ENCODE measurements around the gene MRPL41. TPM values are rescaled to one million over a fixed set of nuclear protein-coding genes. Genes with fewer than 3 reads are reported as not detected.
"Not testable (repeated sequence)": the region's sequence is repeated elsewhere in the genome, so short reads cannot be mapped to it uniquely, and the experiment has no call there.

The MRPL41 gene
- total RNA-seq (2014; rRNA removed; shearing (Covaris generic)) = 53.7 and 76.4 TPM in 2 replicates

DNA sequence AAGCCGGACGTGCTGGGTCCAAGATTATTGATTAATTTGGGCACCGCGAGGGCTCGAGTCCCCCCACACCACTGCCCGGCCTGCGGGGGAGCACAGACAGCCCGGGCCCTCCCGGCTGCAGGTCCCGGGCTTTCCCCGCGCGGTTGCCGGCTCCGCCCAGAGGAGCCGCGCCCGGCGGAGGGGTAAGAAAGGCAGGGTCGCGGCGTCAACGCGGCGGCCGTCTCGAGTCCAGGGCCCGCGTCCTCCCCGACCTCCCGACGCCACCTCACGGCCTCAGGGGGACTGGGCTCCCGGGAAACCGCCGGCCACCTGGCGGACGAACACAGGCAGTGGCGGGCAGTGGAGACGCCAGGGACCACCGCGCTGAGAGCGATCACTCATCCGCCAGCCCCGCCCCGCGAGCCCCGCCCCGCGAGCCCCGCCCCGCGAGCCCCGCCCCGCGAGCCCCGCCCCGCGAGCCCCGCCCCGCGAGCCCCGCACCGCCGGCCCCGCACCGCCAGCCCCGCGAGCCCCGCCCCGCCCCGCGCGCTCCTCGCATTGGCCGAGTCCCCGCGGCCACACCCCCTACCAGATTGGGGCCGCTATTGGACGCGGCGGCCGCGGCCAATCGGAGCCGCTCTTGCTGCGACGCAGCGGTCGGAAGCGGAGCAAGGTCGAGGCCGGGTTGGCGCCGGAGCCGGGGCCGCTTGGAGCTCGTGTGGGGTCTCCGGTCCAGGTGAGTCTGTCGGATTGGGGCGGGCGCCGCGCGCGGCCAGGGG lies at the start of gene MRPL41:
TSS of gene MRPL41 (plus strand) at position 616 of the 758 bp plus-strand sequence. CDS start 203 bp downstream, outside the sequence.
- DNase-seq (ENCODE audit: low read depth) = peak; percentile 82

DNA sequence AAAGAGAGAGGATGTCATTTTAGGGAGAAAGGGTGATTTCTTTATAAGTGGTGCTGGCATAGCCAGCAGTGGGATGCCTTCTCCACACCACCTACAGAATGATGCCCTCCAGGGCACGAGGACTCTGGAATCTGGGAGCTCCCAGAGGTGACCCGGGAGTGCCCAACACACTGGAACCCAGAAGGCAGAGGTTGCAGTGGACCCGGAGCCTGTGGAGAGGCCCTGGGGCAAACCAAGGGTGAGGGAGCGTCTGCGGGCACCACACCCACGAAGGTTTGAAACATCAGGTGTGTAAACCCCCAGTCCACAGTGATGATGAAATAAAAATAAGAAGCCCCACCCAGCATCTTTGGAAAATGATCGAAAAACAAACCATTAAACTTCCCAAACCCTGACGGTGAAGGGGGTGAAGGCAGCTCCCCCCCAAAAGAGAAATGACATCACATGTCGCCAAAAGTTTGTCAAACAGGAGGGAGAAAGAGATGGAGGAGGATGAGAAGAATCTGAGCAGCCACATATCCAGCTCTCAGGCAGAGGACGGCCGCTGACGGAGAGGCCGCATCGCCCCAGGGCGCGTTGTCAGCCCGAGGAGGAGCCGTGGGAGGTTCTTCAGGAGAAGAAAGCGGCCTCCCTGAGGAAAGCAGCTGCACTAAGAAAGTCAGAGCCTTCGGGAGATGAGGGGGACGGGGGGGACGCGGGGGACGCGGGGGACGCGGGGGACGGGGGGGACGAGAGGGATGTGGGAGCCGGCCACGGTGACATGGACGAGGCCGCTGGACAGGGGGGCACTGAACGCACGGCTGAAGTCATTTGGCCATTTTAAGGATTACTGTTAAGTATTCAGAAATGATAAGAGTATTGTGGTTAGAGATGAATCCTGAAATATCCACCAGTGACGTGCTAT lies 49.4 kb upstream of the MRPL41 start:
- peak; percentile 34 for DNase-seq (ENCODE audit: low read depth)

DNA sequence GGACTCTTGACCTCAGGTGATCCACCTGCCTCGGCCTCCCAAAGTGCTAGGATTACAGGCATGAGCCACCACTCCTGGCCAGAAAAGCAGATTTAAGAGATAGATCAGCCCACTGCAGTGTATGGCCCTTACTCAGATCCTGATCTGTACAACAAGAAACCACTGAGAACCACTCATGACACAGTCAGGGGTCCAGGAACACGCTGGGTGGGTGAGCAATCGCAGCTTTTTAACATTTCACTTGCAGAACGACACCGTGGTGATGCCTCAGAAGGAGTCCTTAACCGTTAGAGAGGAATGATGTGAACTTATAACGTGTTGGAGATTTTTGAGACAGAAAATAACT lies 47.3 kb upstream of the MRPL41 start:
- no peak for DNase-seq (ENCODE audit: low read depth)

DNA sequence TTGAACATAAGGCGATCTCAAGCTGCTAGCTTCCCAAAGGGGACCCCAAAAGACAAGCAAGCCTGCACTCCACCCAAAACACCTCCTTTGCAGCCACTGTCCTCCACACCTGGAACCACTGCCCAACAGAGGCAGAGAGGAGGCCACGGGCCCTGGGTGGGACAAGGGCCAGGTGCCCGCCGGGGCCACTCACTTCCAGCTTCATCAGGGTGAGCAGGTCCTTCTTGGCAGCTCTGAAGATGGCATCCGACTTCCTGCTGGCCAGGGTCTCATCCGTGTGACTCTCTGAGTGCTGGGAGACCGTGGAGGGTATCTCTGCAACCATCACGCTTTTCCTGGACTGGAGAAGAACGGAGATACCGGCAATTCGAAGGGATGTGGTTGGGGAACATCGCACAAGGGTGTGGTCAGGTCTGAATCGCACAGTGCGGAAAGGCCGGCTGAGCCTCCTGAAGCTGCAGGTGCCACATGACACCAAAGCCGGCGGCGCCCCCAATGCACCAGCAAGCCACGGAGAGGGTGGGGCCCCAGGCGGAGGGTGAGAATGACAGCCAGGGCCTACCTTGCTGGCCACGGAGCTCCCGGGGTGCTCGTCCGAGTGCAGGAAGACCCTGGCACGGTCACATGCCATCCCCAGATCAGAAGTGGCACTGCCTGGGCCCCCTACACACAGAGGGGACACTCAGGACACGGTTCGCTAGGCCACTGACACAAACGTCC lies 46.1 kb upstream of the MRPL41 start:
- no peak for DNase-seq (ENCODE audit: low read depth)

DNA sequence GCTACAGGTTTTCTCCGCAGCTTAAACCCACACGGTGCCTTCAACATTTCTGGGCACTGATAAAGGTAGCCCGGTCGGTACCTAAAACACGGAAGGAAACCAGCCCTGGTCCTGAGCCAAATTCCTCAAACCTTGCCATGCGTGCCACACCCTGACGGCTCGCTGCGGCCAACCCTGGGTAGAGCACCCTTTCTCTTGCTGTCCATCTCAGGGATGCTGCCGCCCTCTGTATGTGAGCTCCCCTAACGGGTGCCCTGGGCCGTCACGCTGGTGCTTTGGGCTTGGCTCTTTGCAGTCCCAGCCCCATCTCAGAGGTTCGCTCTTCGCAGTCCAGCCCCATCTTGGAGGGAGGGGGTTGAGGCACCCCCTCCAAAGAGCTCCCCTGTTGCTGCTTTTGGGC lies 45.4 kb upstream of the MRPL41 start:
- no peak for DNase-seq (ENCODE audit: low read depth)

DNA sequence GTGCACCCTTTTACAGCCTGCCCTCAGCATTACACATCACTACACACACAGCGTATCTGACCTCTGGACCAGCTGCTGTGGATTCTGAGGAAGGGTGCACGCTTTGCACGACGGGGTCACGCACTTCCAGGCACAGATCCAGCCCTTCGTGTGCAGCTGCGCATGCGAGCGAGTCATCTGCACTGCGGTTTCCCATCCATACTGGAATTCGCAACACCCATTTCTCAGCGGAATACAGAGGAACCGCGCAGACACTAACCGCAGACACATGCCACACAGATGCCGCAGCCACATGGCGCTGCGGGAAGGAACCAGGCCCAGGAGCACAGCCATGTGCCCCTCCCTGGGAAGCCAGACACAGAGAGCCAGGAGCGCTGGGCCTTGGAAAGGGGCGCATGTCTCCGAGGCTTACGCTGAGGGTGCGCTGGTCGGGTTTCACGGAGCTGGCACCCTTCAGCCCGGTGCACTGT lies 44.9 kb upstream of the MRPL41 start:
- no peak for DNase-seq (ENCODE audit: low read depth)

DNA sequence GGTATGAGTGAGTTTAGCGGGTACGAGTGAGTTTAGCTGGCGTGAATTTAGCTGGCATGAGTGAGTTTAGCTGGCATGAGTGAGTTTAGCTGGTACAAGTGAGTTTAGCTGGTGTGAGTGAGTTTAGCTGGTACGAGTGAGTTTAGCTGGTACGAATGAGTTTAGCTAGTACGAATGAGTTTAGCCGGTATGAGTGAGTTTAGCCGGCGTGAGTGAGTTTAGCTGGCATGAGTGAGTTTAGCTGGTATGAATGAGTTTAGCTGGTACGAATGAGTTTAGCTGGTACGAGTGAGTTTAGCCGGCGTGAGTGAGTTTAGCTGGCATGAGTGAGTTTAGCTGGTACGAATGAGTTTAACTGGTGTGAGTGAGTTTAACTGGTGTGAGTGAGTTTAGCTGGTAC lies 42.5 kb upstream of the MRPL41 start:
- no peak for DNase-seq (ENCODE audit: low read depth)

DNA sequence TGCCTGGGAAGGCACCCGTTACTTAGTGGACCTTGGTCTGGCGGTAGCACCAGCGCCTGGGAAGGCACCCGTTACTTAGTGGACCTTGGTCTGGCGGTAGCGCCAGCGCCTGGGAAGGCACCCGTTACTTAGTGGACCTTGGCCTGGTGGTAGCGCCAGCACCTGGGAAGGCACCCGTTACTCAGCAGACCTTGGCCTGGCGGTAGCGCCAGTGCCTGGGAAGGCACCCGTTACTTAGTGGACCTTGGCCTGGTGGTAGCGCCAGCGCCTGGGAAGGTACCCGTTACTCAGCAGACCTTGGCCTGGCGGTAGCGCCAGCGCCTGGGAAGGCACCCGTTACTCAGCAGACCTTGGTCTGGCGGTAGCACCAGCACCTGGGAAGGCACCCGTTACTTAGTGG lies 40.6 kb upstream of the MRPL41 start:
- not testable (repeated sequence) for DNase-seq (ENCODE audit: low read depth)

DNA sequence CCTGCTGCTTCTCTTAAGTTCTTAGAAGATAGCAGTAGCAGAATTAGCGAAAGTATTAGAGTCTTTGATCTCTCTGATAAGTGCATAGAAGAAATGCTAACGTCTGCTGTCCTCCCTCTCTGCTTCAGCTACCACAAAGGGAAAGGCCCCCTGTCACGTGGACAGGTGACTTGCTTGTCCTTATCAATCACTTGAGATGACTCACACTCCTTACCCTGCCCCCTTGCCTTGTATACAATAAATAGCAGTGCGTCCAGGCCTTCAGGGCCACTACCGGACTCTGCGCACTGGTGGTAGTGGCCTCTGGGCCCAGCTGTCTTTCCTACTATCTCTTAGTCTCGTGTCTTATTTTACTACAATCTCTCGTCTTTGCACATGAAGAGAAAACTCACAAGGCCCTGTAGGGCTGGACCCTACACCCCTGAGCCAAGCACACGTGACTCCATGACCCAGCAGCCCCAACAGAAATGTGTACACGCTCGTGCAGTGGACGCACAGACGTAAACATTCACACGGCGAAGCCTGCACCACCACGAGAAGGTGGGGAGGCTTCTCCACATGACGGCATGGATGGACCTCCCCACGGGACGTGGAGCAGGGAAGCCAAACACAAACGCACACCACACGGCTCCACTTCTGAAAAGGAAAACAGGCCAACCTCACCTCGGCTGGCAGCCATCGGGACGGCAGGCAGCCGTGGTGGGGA lies 39.8 kb upstream of the MRPL41 start:
- no peak for DNase-seq (ENCODE audit: low read depth)

DNA sequence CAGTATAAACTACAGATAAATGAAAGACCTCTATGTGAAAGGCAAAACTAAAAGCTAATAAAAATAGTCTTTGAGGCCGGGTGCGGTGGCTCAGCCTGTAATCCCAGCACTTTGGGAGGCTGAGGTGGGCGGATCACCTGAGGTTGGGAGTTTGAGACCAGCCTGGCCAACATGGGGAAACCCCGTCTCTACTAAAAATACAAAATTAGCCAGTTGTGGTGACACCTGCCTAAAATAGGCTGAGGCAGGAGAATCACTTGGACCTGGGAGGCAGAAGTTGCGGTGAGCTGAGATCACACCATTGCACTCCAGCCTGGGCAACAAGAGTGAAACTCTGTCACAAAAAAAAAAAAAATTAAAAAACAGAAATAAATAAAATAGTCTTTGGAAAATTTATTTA lies 38.5 kb upstream of the MRPL41 start:
- DNase-seq (ENCODE audit: low read depth) = not testable (repeated sequence)

DNA sequence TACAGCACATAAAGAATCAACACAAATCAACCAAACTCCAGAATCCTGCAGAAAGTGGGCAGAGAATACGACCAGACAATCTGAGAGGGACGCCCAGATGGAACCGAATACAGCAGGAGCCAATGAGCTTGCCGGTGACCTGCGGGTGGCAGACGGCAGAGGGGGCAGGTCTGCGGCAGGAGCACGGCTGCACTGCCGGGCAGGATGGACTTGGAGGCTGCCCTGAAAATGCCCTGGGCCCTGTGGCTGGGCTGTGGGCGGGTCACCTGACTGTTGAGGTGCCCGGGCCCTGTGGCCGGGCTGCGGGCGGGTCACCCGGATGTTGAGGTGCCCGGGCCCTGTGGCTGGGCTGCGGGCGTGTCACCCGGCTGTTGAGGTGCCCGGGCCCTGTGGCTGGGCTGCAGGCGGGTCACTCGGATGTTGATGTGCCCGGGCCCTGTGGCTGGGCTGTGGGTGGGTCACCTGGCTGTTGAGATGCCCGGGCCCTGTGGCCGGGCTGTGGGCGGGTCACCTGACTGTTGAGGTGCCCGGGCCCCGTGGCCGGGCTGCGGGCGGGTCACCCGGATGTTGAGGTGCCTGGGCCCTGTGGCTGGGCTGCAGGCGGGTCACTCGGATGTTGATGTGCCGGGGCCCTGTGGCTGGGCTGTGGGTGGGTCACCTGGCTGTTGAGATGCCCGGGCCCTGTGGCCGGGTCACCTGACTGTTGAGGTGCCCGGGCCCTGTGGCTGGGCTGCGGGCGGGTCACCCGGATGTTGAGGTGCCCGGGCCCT lies 37.7 kb upstream of the MRPL41 start:
- peak; percentile 74 for DNase-seq (ENCODE audit: low read depth)

DNA sequence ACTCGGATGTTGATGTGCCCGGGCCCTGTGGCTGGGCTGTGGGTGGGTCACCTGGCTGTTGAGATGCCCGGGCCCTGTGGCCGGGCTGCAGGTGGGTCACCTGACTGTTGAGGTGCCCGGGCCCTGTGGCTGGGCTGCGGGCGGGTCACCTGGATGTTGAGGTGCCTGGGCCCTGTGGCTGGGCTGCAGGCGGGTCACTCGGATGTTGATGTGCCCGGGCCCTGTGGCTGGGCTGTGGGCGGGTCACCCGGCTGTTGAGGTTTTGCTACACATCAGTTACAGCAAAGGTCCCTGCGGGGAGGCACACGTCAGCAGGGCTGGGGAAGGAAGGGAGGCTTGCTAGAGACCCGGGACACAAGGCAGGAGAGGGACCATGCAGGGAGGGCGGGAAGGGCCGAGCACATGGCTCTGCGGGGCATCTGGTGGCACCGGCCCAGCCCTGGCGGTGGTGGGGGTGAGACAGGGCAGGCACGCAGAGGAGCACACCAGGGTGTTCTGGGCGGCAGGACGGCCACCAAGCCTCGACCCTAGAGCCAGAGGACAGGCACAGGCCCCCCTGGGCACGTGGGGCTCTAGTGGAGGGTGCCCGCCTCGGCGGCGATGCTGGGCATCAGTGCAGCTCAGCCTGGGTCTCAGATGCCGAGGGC lies 36.9 kb upstream of the MRPL41 start:
- DNase-seq (ENCODE audit: low read depth) = no peak

DNA sequence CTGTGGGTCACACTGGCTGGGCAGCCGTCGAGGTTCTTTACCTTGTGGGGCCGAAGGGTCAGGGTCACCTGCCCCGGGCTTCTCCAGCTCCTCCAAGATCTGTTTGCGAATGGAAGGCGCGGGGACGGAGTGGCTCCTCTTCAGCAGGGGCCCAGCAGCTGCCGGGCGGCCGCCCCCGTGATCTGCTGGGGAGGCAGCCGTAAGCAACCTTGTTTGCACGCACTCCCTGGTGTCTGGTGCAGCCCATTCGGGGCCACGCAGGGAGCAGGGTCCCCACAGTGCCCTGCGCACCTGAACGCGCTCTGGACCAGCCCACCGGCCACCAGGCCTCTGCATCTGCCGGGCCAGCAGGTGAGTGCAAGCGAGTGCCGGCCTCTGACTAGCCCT lies 36.3 kb upstream of the MRPL41 start:
- no peak for DNase-seq (ENCODE audit: low read depth)

DNA sequence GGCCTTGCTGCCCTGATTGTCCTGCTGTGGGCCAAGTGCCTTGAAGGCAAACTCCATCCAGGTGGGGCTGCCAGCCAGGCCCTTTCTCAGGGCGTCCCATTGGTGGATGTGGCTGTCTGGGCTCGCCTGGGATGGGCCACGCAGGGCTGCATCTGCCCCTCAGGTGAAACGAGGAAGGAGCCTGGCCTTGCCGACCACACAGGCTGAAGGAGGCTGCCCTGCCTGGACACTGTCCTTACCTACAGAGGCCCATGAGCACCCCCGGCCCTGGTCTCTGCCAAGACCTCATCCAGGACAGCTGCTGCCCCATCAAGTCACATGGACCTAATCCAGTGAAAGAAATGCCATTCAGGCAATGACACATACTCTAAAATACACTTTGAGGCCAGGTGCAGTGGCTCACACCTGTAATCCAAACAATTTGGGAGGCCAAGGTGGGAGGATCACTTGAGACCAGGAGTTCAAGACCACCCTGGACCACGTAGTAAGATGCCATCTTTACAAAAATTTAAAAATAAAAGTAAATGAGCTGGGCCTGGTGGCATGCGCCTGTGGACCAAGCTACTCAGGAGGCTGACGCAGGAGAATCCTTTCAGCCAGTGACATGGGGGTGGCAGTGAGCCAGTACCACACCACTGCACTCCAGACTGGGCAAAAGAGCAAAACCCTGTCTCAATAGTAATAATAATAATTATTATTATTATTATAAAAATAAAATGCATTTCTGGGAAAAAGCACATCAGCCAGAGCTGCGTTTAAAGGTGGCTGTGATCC lies 35.3 kb upstream of the MRPL41 start:
- peak; percentile 32 for DNase-seq (ENCODE audit: low read depth)

DNA sequence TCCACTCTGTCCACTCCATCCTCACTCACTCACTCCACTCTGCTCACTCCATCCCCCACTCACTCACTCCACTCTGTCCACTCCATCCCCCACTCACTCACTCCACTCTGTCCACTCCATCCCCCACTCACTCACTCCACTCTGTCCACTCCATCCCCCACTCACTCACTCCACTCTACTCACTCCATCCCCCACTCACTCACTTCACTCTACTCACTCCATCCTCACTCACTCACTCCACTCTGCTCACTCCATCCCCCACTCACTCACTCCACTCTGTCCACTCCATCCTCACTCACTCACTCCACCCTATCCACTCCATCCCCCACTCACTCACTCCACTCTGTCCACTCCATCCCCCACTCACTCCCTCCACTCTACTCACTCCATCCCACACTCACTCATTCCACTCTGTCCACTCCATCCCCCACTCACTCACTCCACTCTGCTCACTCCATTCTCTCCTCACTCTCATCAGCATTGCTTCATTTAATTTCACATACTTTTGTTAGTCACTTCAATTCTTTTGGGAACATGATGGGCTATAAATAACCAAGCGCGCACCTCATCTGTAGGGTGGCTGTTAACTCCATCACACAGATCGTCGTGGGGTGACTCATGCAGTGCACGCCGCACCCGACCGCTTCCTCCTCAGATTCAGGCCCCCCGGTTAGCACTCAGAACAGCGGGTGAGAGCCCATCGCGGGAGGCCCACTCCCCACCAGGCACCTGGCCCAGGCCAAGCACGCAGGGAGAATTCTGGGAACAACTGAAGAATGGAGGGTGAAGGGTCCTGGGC lies 32.8 kb upstream of the MRPL41 start:
- not testable (repeated sequence) for DNase-seq (ENCODE audit: low read depth)

DNA sequence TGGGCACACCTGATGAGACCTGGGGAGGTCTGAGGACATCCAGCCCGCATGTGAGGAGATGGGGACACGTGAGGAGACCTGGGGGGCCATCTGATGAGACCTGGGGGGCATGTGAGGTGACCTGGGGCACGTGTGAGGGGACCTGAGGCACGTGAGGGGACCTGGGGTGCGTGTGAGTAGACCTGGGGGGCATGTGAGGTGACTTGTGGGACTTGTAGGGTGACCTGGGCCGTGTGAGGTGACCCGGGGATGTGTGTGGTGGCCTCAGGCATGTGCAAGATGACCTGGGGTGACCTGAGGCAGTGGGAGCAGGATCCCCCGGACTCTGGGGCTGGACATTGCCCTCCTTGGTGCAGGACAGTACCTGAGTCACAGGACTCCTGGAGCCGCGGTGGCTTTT lies 32.1 kb upstream of the MRPL41 start:
- DNase-seq (ENCODE audit: low read depth) = no peak

DNA sequence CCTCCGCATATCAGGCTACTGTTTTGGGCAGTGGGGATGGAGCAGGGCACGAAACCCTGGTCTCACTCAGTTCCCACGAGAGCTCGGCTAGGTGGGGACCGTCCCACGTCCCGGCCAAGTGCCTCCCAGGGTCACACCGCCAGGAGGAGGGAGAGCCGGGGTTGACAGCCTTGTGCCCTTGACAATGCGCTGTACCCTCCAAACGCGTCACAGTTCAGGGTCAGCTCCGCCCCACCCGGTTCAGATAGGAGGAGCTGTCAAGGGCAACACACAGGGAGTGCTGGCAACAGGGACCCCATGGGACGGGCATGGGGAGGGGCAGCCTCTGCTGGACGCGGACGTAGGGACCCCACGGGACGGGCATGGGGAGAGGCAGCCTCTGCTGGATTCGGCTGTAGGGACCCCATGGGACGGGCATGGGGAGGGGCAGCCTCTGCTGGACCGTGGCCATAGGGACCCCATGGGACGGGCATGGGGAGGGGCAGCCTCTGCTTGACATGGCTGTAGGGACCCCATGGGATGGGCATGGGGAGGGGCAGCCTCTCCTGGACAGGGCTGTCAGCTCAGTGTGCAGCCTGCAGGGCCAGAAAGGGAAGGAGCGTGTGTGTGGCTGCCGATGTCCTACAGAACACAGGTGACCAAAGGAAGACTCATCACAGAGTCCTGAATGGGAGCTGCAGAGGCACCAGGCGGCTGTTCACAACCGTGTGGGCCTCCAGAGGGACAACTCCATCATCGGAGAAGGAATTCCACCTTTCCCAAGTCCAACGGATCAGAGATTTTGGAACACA lies 30.9 kb upstream of the MRPL41 start:
- DNase-seq (ENCODE audit: low read depth) = no peak
